Measurements from ENCODE around the gene RAB1A.

The RAB1A gene

GRCh38 chr2:65120990-65121693 lies 8.8 kb downstream of the RAB1A start:
- Mint-ChIP-seq H3K4me3 (no peak overlapping the region), H3K27ac (no peak overlapping the region), H3K27me3 (no peaks in the 10 kb centered on the region), H3K36me3 (ENCODE audit: low read depth) (peaks cover 12% of the 10 kb centered on the region), H3K4me1 (ENCODE audit: low read depth) (peaks cover 73% of the 10 kb centered on the region), H3K9me3 (no peaks in the 10 kb centered on the region)

DNA sequence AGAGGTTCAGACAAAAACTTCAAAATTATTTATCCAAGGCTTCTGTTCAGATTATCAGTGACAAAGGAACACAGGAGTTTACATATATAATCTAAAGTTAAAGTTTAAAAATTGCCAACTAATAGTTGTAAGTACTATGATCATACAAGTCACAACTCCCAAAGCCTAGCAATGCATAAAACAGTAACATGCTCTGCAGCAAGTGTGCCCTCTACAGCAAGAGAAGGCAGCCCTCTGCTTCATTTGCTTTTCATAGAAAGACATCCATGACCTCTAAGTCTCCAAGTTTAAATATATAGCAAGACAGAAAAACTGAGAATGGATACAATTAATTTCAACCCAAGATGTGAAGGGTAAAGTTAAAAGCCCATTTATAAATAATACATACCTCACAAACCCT lies 13.3 kb downstream of the RAB1A start:
- Mint-ChIP-seq H3K4me3 (no peak overlapping the region), H3K27ac (no peak overlapping the region), H3K4me1 (ENCODE audit: low read depth) (peaks cover 64% of the 10 kb centered on the region), H3K36me3 (ENCODE audit: low read depth) (peaks cover 4% of the 10 kb centered on the region), H3K9me3 (no peaks in the 10 kb centered on the region), H3K27me3 (no peaks in the 10 kb centered on the region)

- Mint-ChIP-seq H3K4me1 (ENCODE audit: low read depth) (peaks cover 63% of the 10 kb centered on the region), H3K36me3 (ENCODE audit: low read depth) (peaks cover 14% of the 10 kb centered on the region), H3K27me3 (no peaks in the 10 kb centered on the region), H3K9me3 (no peaks in the 10 kb centered on the region), H3K27ac (no peak overlapping the region), H3K4me3 (no peak overlapping the region)
Measured at GRCh38 chr2:65114921-65115320, 15.0 kb downstream of the RAB1A start.

GRCh38 chr2:65113816-65114215 lies 16.1 kb downstream of the RAB1A start:
- H3K4me3 Mint-ChIP-seq = no peak overlapping the region
- H3K4me1 Mint-ChIP-seq (ENCODE audit: low read depth) = peaks cover 62% of the 10 kb centered on the region
- H3K36me3 Mint-ChIP-seq (ENCODE audit: low read depth) = peaks cover 18% of the 10 kb centered on the region
- no peaks in the 10 kb centered on the region for H3K9me3 Mint-ChIP-seq
- H3K27ac Mint-ChIP-seq = no peak overlapping the region
- no peaks in the 10 kb centered on the region for H3K27me3 Mint-ChIP-seq

DNA sequence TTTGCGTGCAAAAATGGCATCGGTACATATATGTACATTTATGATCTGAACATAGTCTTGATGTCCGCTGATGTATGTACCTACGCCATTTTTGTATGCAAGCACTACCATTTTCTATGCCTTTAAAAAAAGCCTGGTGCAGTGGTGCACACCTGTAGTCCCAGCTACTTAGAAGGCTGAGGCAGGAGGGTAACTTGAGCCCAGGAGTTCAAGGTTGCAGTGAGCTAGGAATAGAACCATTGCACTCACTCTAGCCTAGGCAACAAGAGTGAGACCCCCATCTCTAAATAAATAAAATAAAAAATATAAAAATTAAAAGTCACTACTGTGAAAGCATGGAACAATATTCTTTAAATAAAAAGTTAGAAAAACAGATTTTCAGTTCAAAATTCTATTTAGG lies 16.7 kb downstream of the RAB1A start:
- Mint-ChIP-seq H3K4me1 (ENCODE audit: low read depth) (peaks cover 61% of the 10 kb centered on the region), H3K27ac (peak overlapping the region; percentile 45), H3K27me3 (no peaks in the 10 kb centered on the region)

GRCh38 chr2:65112633-65113032 lies 17.3 kb downstream of the RAB1A start:
- Mint-ChIP-seq H3K27me3 (no peaks in the 10 kb centered on the region), H3K27ac (no peak overlapping the region), H3K4me1 (ENCODE audit: low read depth) (peaks cover 57% of the 10 kb centered on the region), H3K9me3 (no peaks in the 10 kb centered on the region), H3K36me3 (ENCODE audit: low read depth) (peaks cover 14% of the 10 kb centered on the region), H3K4me3 (no peak overlapping the region)

More for the DNA sequence above, 16.7 kb downstream of the RAB1A start:
- Mint-ChIP-seq H3K36me3 (ENCODE audit: low read depth) (peaks cover 18% of the 10 kb centered on the region), H3K4me3 (no peak overlapping the region), H3K9me3 (no peaks in the 10 kb centered on the region)

- Mint-ChIP-seq H3K36me3 (ENCODE audit: low read depth) (peaks cover 28% of the 10 kb centered on the region), H3K4me3 (no peak overlapping the region), H3K9me3 (no peaks in the 10 kb centered on the region), H3K27me3 (no peaks in the 10 kb centered on the region), H3K4me1 (ENCODE audit: low read depth) (peaks cover 35% of the 10 kb centered on the region), H3K27ac (no peak overlapping the region)
Measured at GRCh38 chr2:65108780-65109179, 21.1 kb downstream of the RAB1A start.

DNA sequence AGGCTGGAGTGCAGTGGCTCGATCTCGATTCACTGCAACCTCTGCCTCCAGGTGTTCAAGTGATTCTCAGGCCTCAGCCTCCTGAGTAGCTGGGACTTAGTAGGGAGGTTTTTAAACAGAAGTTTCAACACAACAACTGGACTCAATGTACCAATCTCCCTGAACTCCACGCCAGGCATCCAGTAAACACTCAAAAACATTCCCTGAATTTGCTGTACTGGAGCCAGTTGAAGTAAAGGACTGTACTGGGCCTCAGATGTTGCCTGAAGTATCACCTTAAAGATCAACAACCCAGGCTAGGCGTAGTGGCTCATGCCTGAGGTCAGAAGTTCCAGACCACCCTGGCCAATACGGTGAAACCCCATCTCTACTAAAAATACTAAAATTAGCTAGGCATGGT lies 22.4 kb downstream of the RAB1A start:
- Mint-ChIP-seq H3K27ac (no peak overlapping the region), H3K36me3 (ENCODE audit: low read depth) (peaks cover 36% of the 10 kb centered on the region), H3K4me1 (ENCODE audit: low read depth) (peaks cover 25% of the 10 kb centered on the region), H3K9me3 (no peaks in the 10 kb centered on the region), H3K4me3 (no peak overlapping the region), H3K27me3 (no peaks in the 10 kb centered on the region)

DNA sequence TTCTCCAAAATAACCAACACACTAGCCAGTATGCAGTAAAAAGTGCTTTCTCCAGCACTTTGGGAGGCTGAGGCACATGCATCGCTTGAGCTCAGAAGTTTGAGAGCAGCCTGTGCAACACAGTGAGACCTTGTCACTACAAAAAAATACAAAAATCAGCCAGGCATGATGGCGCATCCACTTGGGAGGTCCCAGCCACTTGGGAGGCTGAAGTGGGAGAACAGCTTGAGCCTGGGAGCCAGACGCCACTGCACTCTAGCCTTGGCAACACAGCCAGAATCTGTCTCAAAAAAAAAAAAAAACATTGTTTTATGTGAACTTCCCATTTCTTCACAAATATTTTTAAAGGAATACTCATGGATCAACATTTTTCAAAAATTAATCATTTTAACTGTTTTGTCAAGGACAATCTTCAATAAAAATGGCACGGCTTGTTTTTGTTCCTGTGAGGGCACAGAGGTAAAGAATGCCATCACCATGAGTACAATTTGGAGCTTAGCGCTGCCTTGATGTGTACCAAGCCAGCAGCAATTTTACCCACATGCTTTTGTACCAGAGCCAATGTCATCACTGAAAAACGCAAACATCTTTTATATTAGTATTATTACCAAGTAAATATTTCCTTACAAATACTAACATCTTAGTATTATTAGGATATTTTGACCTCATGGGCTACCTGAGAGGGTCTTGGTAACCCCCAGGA lies 26.7 kb downstream of the RAB1A start:
- H3K4me1 Mint-ChIP-seq (ENCODE audit: low read depth) = peaks cover 10% of the 10 kb centered on the region
- no peaks in the 10 kb centered on the region for H3K27me3 Mint-ChIP-seq
- no peaks in the 10 kb centered on the region for H3K9me3 Mint-ChIP-seq
- no peak overlapping the region for H3K4me3 Mint-ChIP-seq
- no peak overlapping the region for H3K27ac Mint-ChIP-seq
- peaks cover 50% of the 10 kb centered on the region for H3K36me3 Mint-ChIP-seq (ENCODE audit: low read depth)

DNA sequence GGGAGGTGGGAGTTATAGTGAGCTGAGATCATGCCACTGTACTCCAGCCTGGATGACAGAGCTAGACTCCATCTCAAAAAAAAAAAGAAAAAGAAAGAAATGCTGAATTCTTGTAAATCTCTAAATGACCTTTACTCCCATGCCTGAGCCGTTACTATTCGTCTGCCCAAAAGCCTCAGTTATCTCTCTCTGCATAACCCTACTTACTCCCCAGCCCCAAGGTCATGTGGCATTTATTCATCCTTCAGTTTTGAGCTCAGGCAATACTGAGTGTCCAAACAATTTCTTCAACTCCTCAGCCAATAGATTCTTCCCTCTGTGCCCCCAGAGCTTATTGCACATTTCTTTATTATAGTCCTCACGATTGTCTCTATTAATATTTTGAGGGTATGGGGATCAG lies 28.8 kb downstream of the RAB1A start:
- no peak overlapping the region for H3K4me3 Mint-ChIP-seq

GRCh38 chr2:65098741-65099140 lies 31.2 kb downstream of the RAB1A start:
- H3K36me3 Mint-ChIP-seq (ENCODE audit: low read depth) = peaks cover 66% of the 10 kb centered on the region
- no peaks in the 10 kb centered on the region for H3K27me3 Mint-ChIP-seq
- no peak overlapping the region for H3K4me3 Mint-ChIP-seq
- peak overlapping the region; percentile 4 for H3K27ac Mint-ChIP-seq
- H3K9me3 Mint-ChIP-seq = no peaks in the 10 kb centered on the region
- peaks cover 4% of the 10 kb centered on the region for H3K4me1 Mint-ChIP-seq (ENCODE audit: low read depth)

More for the DNA sequence above, 28.8 kb downstream of the RAB1A start:
- no peaks in the 10 kb centered on the region for H3K9me3 Mint-ChIP-seq
- no peak overlapping the region for H3K27ac Mint-ChIP-seq
- peaks cover 8% of the 10 kb centered on the region for H3K4me1 Mint-ChIP-seq (ENCODE audit: low read depth)
- H3K27me3 Mint-ChIP-seq = no peaks in the 10 kb centered on the region
- peaks cover 67% of the 10 kb centered on the region for H3K36me3 Mint-ChIP-seq (ENCODE audit: low read depth)

GRCh38 chr2:65097844-65098243 lies 32.1 kb downstream of the RAB1A start:
- Mint-ChIP-seq H3K9me3 (no peaks in the 10 kb centered on the region), H3K4me1 (ENCODE audit: low read depth) (peaks cover 9% of the 10 kb centered on the region), H3K27ac (no peak overlapping the region), H3K4me3 (no peak overlapping the region), H3K27me3 (no peaks in the 10 kb centered on the region), H3K36me3 (ENCODE audit: low read depth) (peaks cover 67% of the 10 kb centered on the region)

DNA sequence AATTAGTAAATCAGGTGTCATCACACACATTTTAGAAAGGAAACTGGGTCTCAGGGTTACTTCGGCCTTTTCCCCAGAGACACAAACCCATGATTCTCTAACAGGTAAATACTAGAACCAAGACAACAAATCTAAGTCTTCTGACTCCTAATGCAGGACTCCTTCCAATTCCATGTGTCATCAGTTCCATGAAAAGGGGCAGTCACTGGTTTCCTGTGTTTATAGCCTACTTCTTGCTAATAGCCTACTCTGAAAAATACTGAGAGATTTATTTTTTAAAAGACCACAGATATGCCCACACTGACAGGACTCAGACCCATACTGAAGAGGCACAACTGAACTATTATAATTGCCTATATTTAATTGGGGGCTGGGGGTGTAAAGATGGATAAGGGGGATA lies 33.0 kb downstream of the RAB1A start:
- Mint-ChIP-seq H3K27me3 (no peaks in the 10 kb centered on the region), H3K9me3 (no peaks in the 10 kb centered on the region), H3K4me3 (no peak overlapping the region), H3K4me1 (ENCODE audit: low read depth) (peaks cover 9% of the 10 kb centered on the region), H3K36me3 (ENCODE audit: low read depth) (peaks cover 69% of the 10 kb centered on the region), H3K27ac (peak overlapping the region; percentile 31)

- no peaks in the 10 kb centered on the region for H3K27me3 Mint-ChIP-seq
- H3K4me1 Mint-ChIP-seq (ENCODE audit: low read depth) = peaks cover 4% of the 10 kb centered on the region
- H3K9me3 Mint-ChIP-seq = no peaks in the 10 kb centered on the region
- H3K27ac Mint-ChIP-seq = peak overlapping the region; percentile 54
- H3K36me3 Mint-ChIP-seq (ENCODE audit: low read depth) = peaks cover 71% of the 10 kb centered on the region
- H3K4me3 Mint-ChIP-seq = no peak overlapping the region
Measured at GRCh38 chr2:65093211-65093610, 36.7 kb downstream of the RAB1A start.

DNA sequence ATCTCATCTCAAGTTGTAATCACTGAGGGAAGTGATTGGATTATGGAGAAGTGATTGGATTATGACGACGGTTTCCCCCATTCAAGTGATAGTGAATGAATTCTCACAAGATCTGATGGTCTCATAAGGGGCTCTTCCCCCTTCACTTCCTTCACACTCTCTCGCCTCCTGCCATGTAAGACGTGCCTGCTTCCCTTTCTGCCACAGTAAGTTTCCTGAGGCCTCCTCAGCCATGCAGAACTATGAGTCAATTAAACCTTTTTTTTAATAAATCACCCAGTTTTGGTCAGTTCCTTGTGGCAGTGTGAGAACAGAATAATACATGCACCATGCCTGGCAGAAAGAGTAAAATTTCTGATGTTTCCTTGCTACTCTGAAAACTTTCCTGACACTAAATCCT lies 37.1 kb downstream of the RAB1A start:
- no peak overlapping the region for H3K4me3 Mint-ChIP-seq
- H3K27ac Mint-ChIP-seq = peak overlapping the region; percentile 54
- H3K9me3 Mint-ChIP-seq = no peaks in the 10 kb centered on the region
- peaks cover 71% of the 10 kb centered on the region for H3K36me3 Mint-ChIP-seq (ENCODE audit: low read depth)
- H3K4me1 Mint-ChIP-seq (ENCODE audit: low read depth) = peaks cover 7% of the 10 kb centered on the region
- H3K27me3 Mint-ChIP-seq = no peaks in the 10 kb centered on the region

All from stimulated activated naive CD8-positive, alpha-beta T cell treated with anti-CD3 and anti-CD28 coated beads, Interleukin-15, Interleukin-2, amounts not matched to agents 100 ng/mL and 50 ng/mL, for 24 hours (primary cell).